Osteoblast (primary cell): ENCODE measurements around the gene RABL3. TPM values are rescaled to one million over a fixed set of nuclear protein-coding genes. Genes with fewer than 3 reads are reported as not detected.
A peak's percentile ranks its signal among the peaks of the same experiment; 100 is the strongest.
"Not testable (repeated sequence)": the region's sequence is repeated elsewhere in the genome, so short reads cannot be mapped to it uniquely, and the experiment has no call there.

Experiments
- DNase-seq: peaks from one replicate; pipeline ENCODE4 v3.0.0; 2011; ENCODE audit warnings: low spot score, mixed read lengths; ENCODE audit not compliant: insufficient read length; ENCODE audit errors: missing footprints
- H2AFZ ChIP-seq: 2 replicates; pipeline ENCODE4 v1.6.0; 2011; ENCODE audit warnings: mild to moderate bottlenecking, low read length
- H3K27ac ChIP-seq: 2 replicates; pipeline ENCODE4 v1.5.1; 2011; ENCODE audit warnings: mild to moderate bottlenecking, low read depth, low read length, moderate library complexity
- H3K27me3 ChIP-seq: 2 replicates; pipeline ENCODE4 v1.6.0; 2012; ENCODE audit warnings: mild to moderate bottlenecking, control low read depth, inconsistent platforms, low read length, moderate library complexity; ENCODE audit not compliant: insufficient read depth
- H3K36me3 ChIP-seq: 2 replicates; pipeline ENCODE4 v1.5.1; 2011; ENCODE audit warnings: mild to moderate bottlenecking, low read length, control low read depth, moderate library complexity; ENCODE audit not compliant: insufficient read depth
- H3K4me1 ChIP-seq: 2 replicates; pipeline ENCODE4 v1.5.1; 2011; ENCODE audit warnings: mild to moderate bottlenecking, low read length, control low read depth, moderate library complexity; ENCODE audit not compliant: insufficient read depth
- H3K4me2 ChIP-seq: 2 replicates; pipeline ENCODE4 v1.6.0; 2011; ENCODE audit warnings: mild to moderate bottlenecking, low read length; ENCODE audit not compliant: insufficient read depth
- H3K4me3 ChIP-seq: fragments of 200-600 bp; sonication (generic); 3 replicates; pipeline ENCODE4 v1.5.1; 2012; ENCODE audit warnings: mild to moderate bottlenecking, low read length, inconsistent platforms; ENCODE audit not compliant: insufficient read depth
- H3K79me2 ChIP-seq: 2 replicates; pipeline ENCODE4 v1.6.0; 2012; ENCODE audit warnings: mild to moderate bottlenecking, low read length, control low read depth, inconsistent platforms; ENCODE audit not compliant: insufficient read depth
- H3K9me3 ChIP-seq: 2 replicates; pipeline ENCODE4 v1.5.1; 2011; ENCODE audit warnings: low read depth, low read length, control low read depth
- H4K20me1 ChIP-seq: 2 replicates; pipeline ENCODE4 v1.6.0; 2012; ENCODE audit warnings: mild to moderate bottlenecking, low read length, control low read depth; ENCODE audit not compliant: insufficient read depth
- total RNA-seq: library from RNA; depleted of rRNA; stranded (reverse); fragments of >200 nt; gene quantifications from 2 replicates; pipeline ENCODE4 v1.2.3, GENCODE V29; 2012
- TF ChIP-seq, protein P1 (sequence below): IDR thresholded peaks from 2 replicates; pipeline ENCODE4 v1.5.1; 2011; ENCODE audit warnings: mild to moderate bottlenecking, low read depth, low read length, moderate library complexity; ENCODE audit errors: extremely low read depth

RABL3 gene
- total RNA-seq, 1 donor, result 15.2 TPM

DNA sequence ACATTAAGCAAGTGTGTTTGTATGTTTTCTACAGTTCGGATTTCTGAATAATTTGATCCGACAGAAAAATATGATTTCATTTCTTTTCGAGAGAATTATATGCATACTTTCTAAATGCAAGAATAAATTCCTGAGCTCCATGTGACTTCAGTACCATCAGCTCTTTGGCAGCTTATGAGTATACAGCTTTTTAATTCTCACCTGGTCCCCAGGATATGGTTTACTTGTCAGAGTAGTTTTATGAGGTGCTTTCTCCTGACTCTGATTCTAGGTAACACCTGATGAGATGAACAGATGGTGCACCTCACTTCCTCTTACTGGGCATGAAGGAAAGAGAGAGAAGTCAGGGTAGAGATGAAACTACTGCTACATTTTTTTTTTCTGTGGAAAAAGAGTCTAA lies 63.3 kb downstream of the RABL3 start:
- no peaks in the 10 kb centered on the region for H4K20me1 ChIP-seq
- TF ChIP-seq, protein P1, sequence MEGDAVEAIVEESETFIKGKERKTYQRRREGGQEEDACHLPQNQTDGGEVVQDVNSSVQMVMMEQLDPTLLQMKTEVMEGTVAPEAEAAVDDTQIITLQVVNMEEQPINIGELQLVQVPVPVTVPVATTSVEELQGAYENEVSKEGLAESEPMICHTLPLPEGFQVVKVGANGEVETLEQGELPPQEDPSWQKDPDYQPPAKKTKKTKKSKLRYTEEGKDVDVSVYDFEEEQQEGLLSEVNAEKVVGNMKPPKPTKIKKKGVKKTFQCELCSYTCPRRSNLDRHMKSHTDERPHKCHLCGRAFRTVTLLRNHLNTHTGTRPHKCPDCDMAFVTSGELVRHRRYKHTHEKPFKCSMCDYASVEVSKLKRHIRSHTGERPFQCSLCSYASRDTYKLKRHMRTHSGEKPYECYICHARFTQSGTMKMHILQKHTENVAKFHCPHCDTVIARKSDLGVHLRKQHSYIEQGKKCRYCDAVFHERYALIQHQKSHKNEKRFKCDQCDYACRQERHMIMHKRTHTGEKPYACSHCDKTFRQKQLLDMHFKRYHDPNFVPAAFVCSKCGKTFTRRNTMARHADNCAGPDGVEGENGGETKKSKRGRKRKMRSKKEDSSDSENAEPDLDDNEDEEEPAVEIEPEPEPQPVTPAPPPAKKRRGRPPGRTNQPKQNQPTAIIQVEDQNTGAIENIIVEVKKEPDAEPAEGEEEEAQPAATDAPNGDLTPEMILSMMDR, result no peak
- H3K27ac ChIP-seq, result peak overlapping the region; percentile 37
- H3K4me2 ChIP-seq, result peak overlapping the region; percentile 79
- peak overlapping the region; percentile 27 for H3K4me3 ChIP-seq
- DNase-seq, result no peak
- no peaks in the 10 kb centered on the region for H3K9me3 ChIP-seq
- peaks cover 17% of the 10 kb centered on the region for H3K4me1 ChIP-seq
- no peaks in the 10 kb centered on the region for H3K27me3 ChIP-seq
- peak overlapping the region; percentile 23 for H2AFZ ChIP-seq
- no peaks in the 10 kb centered on the region for H3K36me3 ChIP-seq
- no peaks in the 10 kb centered on the region for H3K79me2 ChIP-seq

DNA sequence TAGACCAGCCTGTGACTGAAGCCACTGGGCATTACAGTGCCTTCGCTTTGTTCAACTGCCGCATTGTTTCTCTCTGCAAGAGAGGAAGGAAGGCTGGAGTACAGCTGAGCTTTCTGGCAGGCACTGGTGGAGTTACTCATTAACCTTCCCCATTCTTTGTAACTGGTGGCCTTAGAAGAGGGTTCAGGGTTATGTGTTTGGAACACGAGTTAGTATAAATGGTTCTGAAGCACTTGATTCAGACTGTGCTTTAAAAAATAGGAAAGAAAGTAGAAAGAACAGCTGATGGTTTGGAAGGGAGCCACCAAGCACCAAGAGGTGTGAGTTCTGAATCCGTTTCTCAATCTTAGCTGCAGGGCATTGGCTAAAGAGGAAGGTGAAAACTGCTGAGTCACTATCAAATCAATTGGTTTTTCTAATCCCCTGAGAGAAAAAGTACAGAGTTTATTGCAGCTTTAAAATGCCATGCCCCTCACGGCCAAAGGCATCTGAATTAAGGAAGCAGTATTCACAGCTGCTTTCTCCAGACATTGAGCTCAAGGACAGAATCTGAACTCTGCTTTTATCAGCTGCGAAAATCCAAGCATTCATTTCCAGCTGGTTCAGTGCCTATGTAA lies 63.9 kb downstream of the RABL3 start:
- Histone ChIP-seq H3K27me3 (no peaks in the 10 kb centered on the region), H3K4me1 (peaks cover 17% of the 10 kb centered on the region), H2AFZ (peak overlapping the region; percentile 23), H3K9me3 (no peaks in the 10 kb centered on the region), H4K20me1 (no peaks in the 10 kb centered on the region), H3K4me2 (peak overlapping the region; percentile 79), H3K79me2 (no peaks in the 10 kb centered on the region), H3K27ac (peak overlapping the region; percentile 37), H3K4me3 (peak overlapping the region; percentile 27), H3K36me3 (no peaks in the 10 kb centered on the region)
- TF ChIP-seq, protein P1, result no peak
- peak; percentile 49 for DNase-seq

- H3K36me3 ChIP-seq, H3K9me3 ChIP-seq, H3K27me3 ChIP-seq, H3K4me2 ChIP-seq, DNase-seq, H3K79me2 ChIP-seq, H4K20me1 ChIP-seq, H2AFZ ChIP-seq, H3K27ac ChIP-seq, H3K4me3 ChIP-seq: not testable (repeated sequence)
- peaks cover 17% of the 10 kb centered on the region for H3K4me1 ChIP-seq
Measured at GRCh38 chr3:120677193-120677592, 65.1 kb downstream of the RABL3 start.

GRCh38 chr3:120673116-120673515 lies 69.2 kb downstream of the RABL3 start:
- Histone ChIP-seq H2AFZ (no peak overlapping the region), H3K36me3 (no peaks in the 10 kb centered on the region), H3K27me3 (no peaks in the 10 kb centered on the region), H3K27ac (no peak overlapping the region), H3K4me2 (no peak overlapping the region), H3K79me2 (no peaks in the 10 kb centered on the region), H3K9me3 (no peaks in the 10 kb centered on the region), H4K20me1 (no peaks in the 10 kb centered on the region), H3K4me1 (peaks cover 4% of the 10 kb centered on the region), H3K4me3 (no peak overlapping the region)
- no peak for DNase-seq
- TF ChIP-seq, protein P1, result no peak
